NCI-H345 treated with DMSO at 0.1 percent for 48 hours (cell line): ENCODE measurements around the gene B4GALT5.

Source experiments
- DNase-seq: peaks from one replicate; lab custom pipeline; 2025; ENCODE audit not compliant: unreplicated experiment; lab: John Stamatoyannopoulos, UW

Gene B4GALT5

GRCh38 chr20:49610691-49611538 lies 102.8 kb downstream of the B4GALT5 start:
- DNase-seq: peak; percentile 48

GRCh38 chr20:49608752-49609670 lies 104.7 kb downstream of the B4GALT5 start:
- DNase-seq: peak; percentile 76

- DNase-seq: no peak
Observed at GRCh38 chr20:49607568-49607967, 106.1 kb downstream of the B4GALT5 start.

DNA sequence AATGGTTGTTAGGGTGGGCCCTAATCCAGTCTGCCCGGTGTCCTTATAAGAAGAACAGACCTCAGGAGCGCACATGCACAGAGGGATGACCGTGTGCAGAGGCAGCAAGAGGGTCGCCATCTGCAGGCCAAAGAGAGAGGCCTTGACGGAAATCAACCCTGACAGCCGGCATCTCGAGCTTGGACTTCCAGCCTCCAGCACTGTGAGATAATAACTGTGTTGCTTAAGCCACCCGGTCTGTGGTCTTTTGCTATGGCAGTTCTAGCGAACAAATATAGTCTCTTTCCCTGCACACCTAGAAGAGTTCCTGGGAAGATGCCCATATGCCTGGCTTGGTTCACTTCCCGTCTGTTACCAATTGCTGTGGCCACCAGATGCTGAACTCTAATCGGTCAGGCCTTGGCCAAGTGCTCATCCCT lies 110.5 kb downstream of the B4GALT5 start:
- no peak for DNase-seq

GRCh38 chr20:49602345-49603208 lies 111.1 kb downstream of the B4GALT5 start:
- no peak for DNase-seq

- DNase-seq: no peak
Observed at GRCh38 chr20:49601153-49601924, 112.3 kb downstream of the B4GALT5 start.

- no peak for DNase-seq
Observed at GRCh38 chr20:49599746-49600113, 113.9 kb downstream of the B4GALT5 start.

GRCh38 chr20:49597825-49598395 lies 115.8 kb downstream of the B4GALT5 start:
- DNase-seq: no peak

DNA sequence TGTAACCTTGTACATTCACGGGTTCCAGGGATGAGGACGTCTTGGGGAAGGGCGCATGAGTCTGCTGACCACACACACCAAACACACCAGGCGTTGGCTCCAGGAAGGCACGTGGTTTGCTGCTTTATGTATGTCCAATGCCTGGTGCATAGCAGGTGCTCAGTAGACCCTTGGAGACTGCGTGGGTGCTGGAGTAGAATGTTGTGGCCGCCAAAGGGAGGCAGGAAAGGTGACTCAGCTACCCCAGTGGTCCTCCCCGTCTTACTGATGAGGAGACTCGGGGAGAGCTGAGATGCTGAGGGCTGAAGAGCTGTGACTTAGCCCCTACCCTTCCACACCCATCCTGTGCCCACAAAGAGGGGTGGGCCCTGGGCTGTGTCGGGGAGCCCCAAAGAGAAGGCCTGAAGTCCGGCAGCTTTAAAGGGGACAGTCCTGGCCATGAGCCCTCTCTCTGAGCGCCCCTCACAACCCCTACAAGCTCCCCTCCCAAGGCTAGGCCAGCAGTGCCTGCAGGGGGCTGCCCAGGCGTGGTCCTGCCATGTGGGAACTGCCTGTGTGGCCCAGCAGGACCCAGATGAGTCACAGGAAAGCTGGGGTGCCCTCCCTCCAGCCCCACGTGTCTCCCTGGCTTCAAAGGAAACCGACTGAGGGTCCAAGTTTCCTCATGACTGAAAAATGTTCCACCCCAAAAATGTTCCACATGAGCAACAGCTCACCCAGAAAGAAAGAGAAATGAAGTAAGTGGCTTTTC lies 117.7 kb downstream of the B4GALT5 start:
- no peak for DNase-seq

GRCh38 chr20:49595346-49595745 lies 118.3 kb downstream of the B4GALT5 start:
- no peak for DNase-seq

DNA sequence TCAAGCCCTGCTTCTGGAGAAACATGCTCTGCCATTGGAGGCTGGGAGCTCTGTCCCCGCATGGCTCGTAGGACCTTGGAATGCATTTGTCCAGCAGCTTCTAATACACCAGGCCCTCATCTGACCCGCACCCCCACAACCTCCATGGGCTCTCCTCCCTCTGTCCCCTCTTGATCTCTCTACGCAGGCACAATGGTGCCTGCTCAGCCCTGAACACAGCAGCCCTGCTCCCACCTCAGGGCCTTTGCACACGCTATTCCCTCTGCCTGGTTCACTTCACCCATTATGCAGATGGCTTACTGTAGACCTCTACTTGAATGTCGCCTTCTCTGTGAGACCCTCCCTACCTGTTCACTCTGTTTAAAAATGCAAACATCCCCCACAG lies 118.8 kb downstream of the B4GALT5 start:
- no peak for DNase-seq

- DNase-seq: no peak
Observed at GRCh38 chr20:49594143-49594930, 119.3 kb downstream of the B4GALT5 start.

DNA sequence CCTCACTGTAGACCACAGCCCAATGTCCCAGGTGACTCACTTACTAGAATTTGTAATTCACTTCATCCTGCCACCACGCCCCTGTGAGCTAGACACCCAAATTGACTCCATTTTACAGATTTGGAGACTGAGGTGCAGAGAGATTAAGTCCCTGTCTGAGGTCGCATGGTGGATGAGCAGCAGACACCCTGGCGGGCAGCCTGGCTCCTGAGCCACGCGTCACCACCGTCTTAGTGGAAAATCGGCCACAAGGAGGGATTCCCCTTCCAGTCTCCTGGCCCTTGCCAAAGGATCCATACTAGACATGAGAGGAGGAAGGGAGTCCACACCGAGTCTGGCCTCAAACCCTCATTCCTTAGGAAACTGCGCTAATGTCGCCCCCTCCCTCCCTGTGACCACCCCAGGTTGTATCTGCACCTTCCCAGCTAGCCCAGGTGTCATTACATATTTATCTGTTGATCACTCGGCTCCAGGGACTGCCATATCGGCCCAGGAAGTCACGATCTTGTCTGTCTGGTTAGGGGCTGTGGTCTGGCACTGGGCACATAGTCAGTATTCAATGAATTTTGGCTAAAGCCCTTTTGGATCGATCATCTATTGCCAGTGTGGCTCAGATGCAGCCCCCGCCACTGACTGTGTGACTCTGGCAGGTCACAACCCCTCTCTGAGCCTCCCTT lies 120.1 kb downstream of the B4GALT5 start:
- DNase-seq: no peak

DNA sequence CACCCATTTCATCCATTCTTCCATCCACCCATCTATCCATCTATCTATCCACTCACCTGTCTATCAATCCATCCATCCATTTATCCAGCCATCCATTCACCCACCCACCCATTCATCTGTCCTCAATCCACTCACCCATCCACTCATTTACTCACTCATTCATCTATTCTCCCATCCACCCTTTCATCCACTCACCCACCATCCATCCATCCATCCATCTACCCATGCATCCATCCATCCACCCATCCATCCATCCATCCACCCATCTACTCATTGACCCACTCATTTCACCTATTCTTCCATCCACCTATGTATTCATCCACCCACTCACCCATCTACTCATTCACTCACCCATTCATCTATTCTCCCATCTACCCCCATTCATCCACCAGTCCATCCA lies 121.6 kb downstream of the B4GALT5 start:
- no peak for DNase-seq

DNA sequence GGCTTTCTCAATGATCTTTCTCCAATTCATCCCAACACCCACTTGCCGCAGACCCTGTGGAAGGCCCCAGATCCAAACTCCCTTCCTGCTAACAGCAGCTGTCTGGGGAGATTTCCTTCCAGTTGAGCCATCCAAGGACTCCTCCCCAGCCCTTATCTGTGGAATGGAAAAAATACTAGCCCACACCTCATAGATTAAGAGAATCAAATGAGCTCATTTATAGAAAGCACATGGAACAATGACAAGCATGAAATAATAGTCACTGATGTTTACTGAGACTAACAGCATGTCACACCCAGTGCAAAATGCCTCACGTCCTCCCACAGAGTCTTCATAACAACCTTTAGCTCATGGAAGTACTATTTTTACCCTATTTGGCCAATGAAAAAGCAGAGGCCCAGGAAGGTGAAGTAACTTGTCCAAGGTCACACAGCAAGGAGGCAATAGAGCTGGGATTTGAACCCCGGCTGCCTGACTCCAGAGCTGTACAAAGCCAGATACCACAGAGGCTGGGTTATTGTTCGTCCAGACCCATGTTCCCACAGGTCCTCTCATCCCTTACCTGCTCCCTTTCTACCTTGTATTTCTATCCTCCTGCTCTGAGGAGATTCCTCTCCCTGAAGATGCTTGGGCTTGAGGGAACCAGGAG lies 122.3 kb downstream of the B4GALT5 start:
- DNase-seq: no peak

DNA sequence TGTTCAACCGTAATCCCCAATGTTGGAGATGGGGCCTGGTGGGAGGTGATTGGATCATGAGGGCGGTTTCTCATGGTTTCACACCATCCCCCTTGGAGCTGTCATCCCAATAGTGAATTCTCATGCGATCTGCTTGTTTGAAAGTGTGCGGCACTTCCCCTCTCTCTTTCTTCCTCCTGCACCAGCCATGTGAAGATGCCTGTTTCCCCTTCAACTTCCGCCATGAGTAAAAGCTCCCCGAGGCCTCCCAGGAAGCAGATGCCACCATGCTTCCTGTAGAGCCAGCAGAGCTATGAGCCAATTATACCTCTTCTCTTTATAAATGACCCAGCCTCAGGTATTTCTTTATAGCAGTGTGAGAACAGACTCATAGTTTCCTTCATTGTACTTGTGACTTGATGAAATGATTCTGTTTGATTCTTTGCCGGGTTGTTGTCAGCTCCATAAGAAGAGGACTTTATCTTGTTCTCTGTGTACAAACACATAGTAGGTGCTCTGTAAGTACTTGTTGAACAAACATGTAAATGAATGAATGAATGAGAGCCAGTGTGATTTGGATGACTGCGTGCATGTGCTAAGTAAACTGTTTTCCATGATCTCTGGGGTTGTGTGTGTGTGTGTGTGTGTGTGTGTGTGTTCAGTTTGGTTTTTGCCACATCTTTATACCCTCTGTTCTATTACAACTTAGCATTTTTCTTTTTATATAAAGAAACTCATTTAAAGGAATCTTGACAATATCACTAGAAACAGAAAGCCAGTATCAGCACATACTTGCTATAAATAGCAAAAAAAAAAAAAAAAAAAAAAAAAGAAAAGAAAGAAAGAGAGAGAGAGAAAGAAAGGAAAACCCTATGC lies 123.3 kb downstream of the B4GALT5 start:
- DNase-seq: no peak
